ENCODE results near the gene FCRL6. TPM values are rescaled to one million over a fixed set of nuclear protein-coding genes. Genes with fewer than 3 reads are reported as not detected.

Gene FCRL6
- total and polyA plus RNA-seq, 2 of the 13 experiments (the other 11 are each of a cell fraction or from before 2014, with no cell fraction given): not detected

- TF ChIP-seq RERE (CRISPR knock-in tag; IDR thresholded peaks at IDR 0.05; ENCODE audit: low read depth) (no peak), CCDC6 (CRISPR knock-in tag; IDR thresholded peaks at IDR 0.05) (no peak)
Measured at GRCh38 chr1:159775716-159776115, 26.4 kb upstream of the FCRL6 start (continued).

- H3K4me3 ChIP-seq (replicated peaks in 1 of 3; ENCODE audit: insufficient read depth in 1 of 3, low read depth in 2 of 3, low read length in 3 of 3): no peak overlapping the region
- H3K27ac ChIP-seq (ENCODE audit: extremely low read length, insufficient read depth, low read length): no peak overlapping the region
- 47% methylated on average over 4 of the region's 4 CpGs for WGBS (ENCODE audit: low lambda C conversion rate)
- H3K79me2 ChIP-seq (ENCODE audit: insufficient read depth, low read length): no peaks in the 10 kb centered on the region
- H3K4me1 ChIP-seq (ENCODE audit: insufficient read depth, low read length): no peaks in the 10 kb centered on the region
- in situ Hi-C loops (cut with HindIII; ENCODE audit: extremely low pct_ligation_motif_present, low pct_unique_long_range_greater_than_20kb): no loop called here
- no TSS peak for BruUV-seq (replicated peaks)
- intact Hi-C loops (cut with micrococcal nuclease; ENCODE audit: unreplicated experiment): no loop called here
- H3K36me3 ChIP-seq (replicated peaks in 1 of 2; ENCODE audit: control insufficient read depth in 1 of 2, insufficient read depth in 2 of 2, low read length in 2 of 2): no peaks in the 10 kb centered on the region
- no peaks in the 10 kb centered on the region for H4K20me1 ChIP-seq (ENCODE audit: insufficient read depth, low read length)
- ChIA-PET CTCF (ENCODE audit: low intra/inter-chr PET ratio, low total read pairs) (no interaction called here), POLR2A (no interaction called here)
- no peak overlapping the region for H3K9ac ChIP-seq (ENCODE audit: insufficient read depth, low read depth, low read length)
- H3K9me3 ChIP-seq (ENCODE audit: low read length): no peaks in the 10 kb centered on the region
- no peak for DNase-seq (ENCODE audit: low spot score)
- no peak overlapping the region for H3K4me2 ChIP-seq (ENCODE audit: low read depth, low read length)
- no peak for ATAC-seq
- H2AFZ ChIP-seq (ENCODE audit: low read length): no peak overlapping the region
- no peak for FAIRE-seq
- H3K27me3 ChIP-seq (ENCODE audit: control insufficient read depth in 1 of 2, insufficient read depth in 2 of 2, low read length in 2 of 2): no peaks in the 10 kb centered on the region
- TF ChIP-seq ZNF543 (CRISPR knock-in tag; IDR thresholded peaks at IDR 0.05) (no peak), ZBTB20 (CRISPR knock-in tag; IDR thresholded peaks at IDR 0.05; ENCODE audit: borderline replicate concordance, low read depth) (no peak), ZSCAN25 (CRISPR knock-in tag; IDR thresholded peaks at IDR 0.05) (no peak), MAZ (IDR thresholded peaks at IDR 0.05; ENCODE audit: borderline replicate concordance, low read depth, low read length) (no peak), MAZ (CRISPR knock-in tag; IDR thresholded peaks at IDR 0.05; ENCODE audit: low read depth) (no peak), CBX1 (IDR thresholded peaks at IDR 0.05; ENCODE audit: low read depth) (no peak), NCOA1 (CRISPR knock-in tag; IDR thresholded peaks at IDR 0.05) (no peak), ATM (IDR thresholded peaks at IDR 0.05; ENCODE audit: borderline replicate concordance) (no peak), TFE3 (CRISPR knock-in tag; IDR thresholded peaks at IDR 0.05) (no peak), TFAP4 (IDR thresholded peaks at IDR 0.05; ENCODE audit: borderline replicate concordance, low read depth) (no peak), CENPT (CRISPR knock-in tag; IDR thresholded peaks at IDR 0.05; ENCODE audit: low read depth) (no peak), ZNF224 (CRISPR knock-in tag; IDR thresholded peaks at IDR 0.05) (no peak), TEAD3 (CRISPR knock-in tag; optimal IDR thresholded peaks at IDR 0.05; ENCODE audit: borderline replicate concordance) (no peak)
Measured at GRCh38 chr1:159778266-159778665, 23.9 kb upstream of the FCRL6 start.

Measured in HepG2 (cell line).